D721Med (cell line): ENCODE results near the gene IFNLR1.

Source experiments
- DNase-seq: peaks from one replicate; pipeline ENCODE4 v3.0.0; 2011; ENCODE audit warnings: low spot score; ENCODE audit not compliant: insufficient read length
- FAIRE-seq: peaks from 2 replicates; lab custom pipeline; 2011; peaks lifted over from hg19 to GRCh38; lab: Jason Lieb, UNC
- CTCF ChIP-seq: IDR thresholded peaks from 2 replicates; pipeline ENCODE4 v1.5.1; 2012; ENCODE audit warnings: mild to moderate bottlenecking, control low read depth; ENCODE audit not compliant: insufficient read depth; ENCODE audit errors: missing control alignments

The IFNLR1 gene

GRCh38 chr1:24123611-24124010 is 63.5 kb downstream of the IFNLR1 start:
- no peak for FAIRE-seq
- TF ChIP-seq CTCF = no peak
- DNase-seq = no peak

GRCh38 chr1:24122776-24123175 is 64.3 kb downstream of the IFNLR1 start:
- no peak for DNase-seq
- FAIRE-seq = no peak
- no peak for TF ChIP-seq CTCF

GRCh38 chr1:24121406-24121805 is 65.7 kb downstream of the IFNLR1 start:
- TF ChIP-seq CTCF = no peak
- DNase-seq (no peak), FAIRE-seq (no peak)

GRCh38 chr1:24120965-24121364 is 66.1 kb downstream of the IFNLR1 start:
- FAIRE-seq (no peak), DNase-seq (no peak)
- no peak for TF ChIP-seq CTCF

- DNase-seq (no peak), FAIRE-seq (no peak)
- no peak for TF ChIP-seq CTCF
Observed at GRCh38 chr1:24119859-24120756, 67.0 kb downstream of the IFNLR1 start.

- DNase-seq = no peak
- no peak for TF ChIP-seq CTCF
- FAIRE-seq = no peak
Observed at GRCh38 chr1:24119489-24119858, 67.6 kb downstream of the IFNLR1 start.

GRCh38 chr1:24118410-24119242 is 68.5 kb downstream of the IFNLR1 start:
- no peak for DNase-seq
- no peak for FAIRE-seq
- no peak for TF ChIP-seq CTCF
